Ishikawa (cell line): Measurements from ENCODE around the gene TNNI3.

Source experiments
- TEAD4 ChIP-seq: IDR thresholded peaks from 2 replicates; pipeline ENCODE4 v1.6.1; 2012
- YY1 ChIP-seq: IDR thresholded peaks from 2 replicates; pipeline ENCODE4 v1.6.1; 2012; ENCODE audit warnings: low read depth

DNA sequence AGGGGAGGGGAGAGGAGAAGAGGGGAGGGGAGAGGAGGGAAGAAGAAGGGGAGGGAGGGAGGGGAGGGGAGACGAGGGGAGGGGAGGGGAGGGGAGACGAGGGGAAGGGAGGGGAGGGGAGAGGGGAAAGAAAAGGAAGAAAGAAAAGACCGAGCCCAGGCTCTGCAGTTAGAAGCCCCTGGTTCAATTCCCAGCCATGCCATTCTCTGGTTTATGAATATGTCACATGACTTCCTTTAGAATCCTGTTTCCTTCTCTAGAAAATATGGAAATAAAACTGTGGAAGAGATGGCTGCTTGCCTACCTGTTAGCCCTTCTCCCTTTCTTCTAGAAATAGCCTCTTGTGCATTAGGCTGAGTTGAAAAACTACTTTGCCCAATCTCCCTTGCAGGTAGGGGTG is 22.8 kb downstream of the TNNI3 start:
- TF ChIP-seq TEAD4 = no peak
- no peak for TF ChIP-seq YY1
